HG03354 (cell line): ENCODE measurements around the gene SLC38A10.

Experiments
- ATAC-seq: cut with Tn5 transposase; IDR thresholded peaks from one replicate; pipeline ENCODE4 v1.9.1; 2021; ENCODE audit warnings: mild to moderate bottlenecking; ENCODE audit not compliant: unreplicated experiment, poor library complexity, severe bottlenecking

SLC38A10 gene

DNA sequence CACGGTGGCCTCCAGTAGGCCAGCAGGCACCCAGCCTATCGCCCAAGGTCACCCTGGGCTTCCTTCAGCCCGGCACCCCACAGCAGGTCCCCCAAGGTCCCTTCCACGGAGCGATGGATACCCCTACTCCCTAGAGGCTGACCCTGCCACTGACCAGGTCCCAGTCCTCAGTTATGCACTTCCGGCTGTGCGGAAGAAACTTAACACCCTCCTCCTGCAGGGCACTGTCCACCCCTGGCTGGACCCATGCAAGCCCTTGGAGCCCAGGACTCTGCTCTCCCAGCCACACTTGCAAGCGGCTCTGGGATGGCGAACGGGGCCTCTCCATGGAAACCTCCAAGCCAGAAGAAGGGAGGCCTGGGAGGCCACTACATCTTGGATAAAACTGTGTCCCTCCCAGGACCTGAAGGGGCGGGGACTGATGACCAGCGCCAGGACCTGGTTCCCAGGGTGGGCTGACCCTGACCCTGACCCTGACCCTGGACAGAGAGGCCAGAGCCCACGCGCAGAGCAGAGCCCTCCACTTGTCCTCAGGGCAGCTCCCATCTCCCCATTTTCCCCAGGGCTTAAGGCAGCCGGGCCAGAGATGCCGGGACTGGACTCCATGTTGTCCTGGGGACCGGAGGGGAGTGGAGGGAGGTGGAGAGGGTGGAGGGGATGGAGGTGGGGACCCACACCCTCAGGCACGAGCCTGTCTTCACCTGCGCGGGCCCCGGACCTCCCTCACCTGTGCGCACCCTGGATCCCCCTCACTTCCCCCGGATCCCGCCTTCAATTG, 73.1 kb downstream of the SLC38A10 start:
- no peak for ATAC-seq

DNA sequence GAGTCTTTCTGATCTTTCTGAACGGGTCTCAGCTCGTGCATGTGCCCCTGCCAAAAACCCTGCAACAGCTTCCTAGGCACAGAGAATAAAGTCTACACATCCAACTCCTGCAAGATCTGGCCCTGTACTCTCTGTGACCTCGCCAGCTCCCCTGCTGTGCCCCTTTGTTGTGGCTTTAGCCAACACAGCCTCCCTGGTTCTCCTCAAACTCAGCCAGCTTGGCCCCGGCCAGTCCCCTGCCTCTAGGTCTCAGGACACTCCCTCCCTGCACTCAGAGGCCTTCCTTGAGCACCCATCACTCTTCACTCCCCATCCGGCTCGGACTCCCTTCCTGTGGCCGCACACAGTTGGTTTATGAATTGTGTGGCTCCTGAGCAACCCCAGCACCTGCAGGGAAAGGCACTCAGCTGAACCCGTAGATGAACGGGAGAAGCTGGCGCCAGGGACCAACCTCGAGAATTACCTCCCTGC, 73.7 kb downstream of the SLC38A10 start:
- ATAC-seq, result no peak

DNA sequence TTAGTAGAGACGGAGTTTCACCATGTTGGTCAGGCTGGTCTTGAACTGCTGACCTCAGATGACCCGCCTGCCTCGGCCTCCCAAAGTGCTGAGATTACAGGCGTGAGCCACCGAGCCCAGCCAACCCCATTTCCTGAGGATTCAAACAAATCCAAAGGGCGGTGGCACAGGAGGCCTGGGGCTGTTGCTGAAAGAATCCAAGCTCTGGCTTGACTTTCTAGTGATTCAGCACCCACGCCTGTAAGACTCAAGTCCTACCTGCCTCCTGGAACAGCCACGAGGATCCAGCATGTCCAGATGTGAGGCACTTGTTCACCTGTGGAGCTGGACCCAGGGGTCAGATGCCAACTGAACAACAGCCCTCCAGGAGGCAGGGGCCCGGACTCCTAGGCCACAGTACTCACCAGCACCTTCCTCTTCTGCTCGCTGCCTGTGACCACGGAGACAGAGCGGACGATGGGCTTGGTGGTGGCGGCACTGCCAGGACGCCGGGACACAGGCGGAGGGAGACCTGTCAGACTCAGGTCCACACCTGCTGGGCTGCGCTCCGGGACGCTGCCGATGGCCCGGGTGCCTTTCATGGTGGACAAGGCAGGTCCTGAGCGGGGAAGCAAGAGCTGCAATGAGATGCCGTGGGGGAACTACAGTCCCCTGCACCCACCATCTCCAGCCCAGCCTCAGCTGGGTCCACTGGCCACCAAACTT, 75.5 kb downstream of the SLC38A10 start:
- ATAC-seq, result no peak

DNA sequence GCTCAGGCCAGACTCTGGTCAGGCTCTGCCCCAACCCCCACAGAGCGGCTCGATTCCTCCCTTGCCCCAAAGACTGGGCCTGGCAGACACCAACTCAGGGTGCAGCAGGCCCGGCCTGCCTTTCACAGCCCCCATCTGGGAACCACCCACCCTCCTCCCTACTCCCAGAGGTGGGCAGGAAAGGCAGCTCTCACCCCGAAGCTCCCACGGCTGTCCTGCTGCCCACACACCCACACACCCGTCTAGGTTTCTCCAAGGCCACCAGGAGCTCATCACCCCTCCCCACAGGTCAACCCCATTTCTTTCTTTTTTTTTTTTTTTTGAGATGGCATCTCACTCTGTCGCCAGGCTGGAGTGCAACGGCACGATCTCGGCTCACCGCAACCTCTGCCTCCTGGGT, 76.1 kb downstream of the SLC38A10 start:
- ATAC-seq, result no peak

DNA sequence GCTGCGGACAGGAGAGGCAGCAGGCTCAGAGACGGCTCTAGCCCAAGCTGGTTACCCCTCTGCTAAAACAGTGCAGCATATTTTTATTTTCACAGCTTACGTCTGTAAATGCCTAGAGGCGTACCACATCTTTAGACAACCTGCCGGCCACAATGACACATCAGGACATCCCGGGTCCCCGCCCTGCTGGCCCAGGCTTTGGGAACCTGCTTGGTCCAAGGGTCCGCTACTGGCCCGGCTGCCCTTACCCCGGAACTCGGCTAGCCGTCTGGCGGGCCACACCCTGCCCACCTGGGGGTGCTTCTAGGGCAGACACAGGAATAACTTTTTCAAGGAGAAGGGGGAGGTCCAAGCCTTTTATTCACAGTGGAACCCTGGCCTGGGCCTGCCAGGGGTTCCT, 76.6 kb downstream of the SLC38A10 start:
- ATAC-seq, result no peak

DNA sequence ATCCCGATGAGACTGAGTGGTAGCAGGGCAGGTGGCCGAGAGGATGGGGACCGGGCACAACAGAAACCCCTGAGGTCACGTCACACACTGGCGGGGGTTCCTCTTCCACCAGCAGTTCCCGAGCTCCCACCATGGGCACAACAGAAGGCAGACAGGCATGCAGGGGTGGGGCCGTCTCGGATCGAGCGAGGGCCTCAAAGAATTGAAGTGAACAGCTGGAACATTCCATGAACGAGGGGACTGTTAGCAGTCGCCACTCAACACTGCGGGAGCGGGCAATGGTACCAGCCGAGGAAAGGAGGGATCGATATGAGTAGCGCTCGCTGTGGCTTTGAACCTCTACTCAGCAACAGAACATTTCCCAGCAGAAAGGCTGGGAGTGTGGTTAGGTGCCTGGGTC, 77.6 kb downstream of the SLC38A10 start:
- ATAC-seq, result no peak

DNA sequence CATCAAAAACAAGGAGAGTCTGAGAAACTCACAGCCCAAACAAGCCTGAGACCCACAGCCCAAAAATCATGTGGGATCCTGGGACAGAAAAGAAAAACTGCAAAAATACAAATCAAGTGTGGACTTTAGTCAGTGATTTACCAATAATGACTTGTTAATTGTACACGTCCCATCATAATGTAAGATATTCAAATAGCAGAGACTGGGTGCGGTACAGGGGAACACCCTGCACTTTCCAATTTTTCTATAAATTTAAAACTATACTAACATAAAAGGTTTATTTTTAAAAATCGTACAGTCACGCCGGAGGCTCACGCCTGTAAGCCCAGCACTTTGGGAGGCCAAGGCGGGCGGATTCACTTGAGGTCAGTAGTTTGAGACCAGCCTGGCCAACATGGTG, 81.1 kb downstream of the SLC38A10 start:
- no peak for ATAC-seq

DNA sequence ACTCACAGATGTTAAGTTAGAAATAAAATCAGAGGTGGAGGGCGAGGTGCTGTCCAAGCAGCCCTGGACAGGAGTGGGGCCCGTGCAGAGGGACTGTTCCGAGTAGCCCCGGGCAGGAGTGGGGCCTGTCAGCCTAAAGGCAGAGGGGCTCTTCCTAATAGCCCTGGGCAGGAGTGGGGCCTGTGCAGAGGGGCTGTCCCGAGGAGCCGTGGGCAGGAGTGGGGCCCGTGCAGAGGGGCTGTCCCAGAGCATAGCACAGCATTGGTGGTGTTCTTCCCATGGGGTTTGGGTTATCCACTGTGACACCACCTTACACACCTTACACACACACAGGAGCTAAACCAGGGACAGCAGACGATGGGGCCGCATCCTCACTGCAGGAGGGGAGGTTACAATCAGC, 82.7 kb downstream of the SLC38A10 start:
- no peak for ATAC-seq

DNA sequence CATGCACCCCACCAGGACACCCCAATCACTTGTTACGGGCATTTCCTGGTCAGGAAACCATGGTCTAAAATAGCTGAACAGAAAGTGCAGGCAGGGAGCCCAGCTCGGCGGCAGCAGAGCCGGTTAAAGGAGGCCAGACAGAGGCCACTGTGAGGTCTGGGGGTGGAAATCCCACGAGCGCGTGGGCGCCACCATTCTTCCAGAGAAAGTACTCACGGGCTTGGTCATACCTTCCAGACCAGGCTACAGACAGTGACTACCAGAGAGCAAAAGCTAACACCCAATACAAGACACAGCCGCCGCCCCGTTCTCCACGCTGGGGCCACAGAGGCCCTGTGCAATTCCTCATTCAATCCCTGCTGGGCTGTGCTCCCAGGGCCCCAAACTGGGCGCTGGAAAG, 84.2 kb downstream of the SLC38A10 start:
- ATAC-seq, result no peak

DNA sequence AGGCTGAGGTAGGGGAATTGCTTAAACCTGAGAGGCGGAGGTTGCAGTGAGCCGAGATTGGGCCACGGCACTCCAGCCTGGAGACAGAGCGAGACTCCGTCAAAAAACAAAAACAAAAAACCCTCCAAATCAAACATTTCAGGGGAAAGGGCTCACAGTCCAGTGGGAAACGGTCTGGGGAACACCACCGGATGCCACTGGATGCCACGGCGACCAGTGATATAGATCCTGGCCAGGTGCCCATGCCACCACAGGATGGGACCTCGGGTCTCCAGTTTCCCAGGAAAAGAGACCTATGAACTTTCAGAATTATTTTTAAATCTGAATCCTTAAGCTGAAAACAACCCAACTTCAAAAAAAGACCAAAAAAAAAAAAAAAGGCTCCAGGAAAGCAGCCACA, 84.6 kb downstream of the SLC38A10 start:
- ATAC-seq, result no peak

DNA sequence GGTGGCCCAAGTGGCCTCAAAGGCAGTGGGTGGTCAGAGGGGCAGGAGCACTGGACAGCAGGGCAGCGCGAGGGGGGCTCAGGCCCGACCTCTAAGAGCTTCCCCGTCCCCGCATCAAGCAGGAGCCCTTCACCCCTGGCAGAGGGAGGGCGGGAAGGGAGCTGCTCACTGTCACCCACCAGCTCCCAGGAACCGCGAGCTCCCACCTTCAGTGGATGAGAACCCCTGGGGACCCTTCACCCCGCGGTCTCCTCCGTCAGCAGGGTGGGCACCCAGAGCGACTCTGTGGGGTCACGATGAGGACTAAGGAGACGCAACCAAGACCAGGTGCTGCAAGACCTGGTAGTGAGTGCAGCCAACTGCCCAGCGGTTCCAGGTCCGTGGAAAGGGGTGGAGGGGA, 86.0 kb downstream of the SLC38A10 start:
- ATAC-seq, result no peak

DNA sequence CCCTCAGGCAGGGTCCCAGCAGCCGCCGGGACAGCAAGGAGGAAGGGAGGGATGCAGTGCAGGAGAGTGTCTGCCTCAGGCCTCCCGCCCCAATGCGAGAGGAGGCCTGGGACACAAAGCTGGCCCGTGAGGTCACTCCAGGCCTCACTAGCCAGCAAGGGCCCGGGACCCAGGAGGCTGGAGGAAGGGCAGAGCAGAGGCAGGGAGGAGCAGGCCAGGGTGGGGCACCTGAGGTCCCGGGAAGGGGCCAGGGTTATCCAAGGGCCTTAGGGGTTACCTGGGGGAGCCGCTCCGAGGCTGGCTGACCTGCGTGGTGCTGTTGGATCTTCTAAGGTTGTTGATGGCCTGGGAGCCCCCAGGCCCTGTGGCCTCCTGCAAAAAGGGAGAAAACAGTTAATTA, 86.5 kb downstream of the SLC38A10 start:
- no peak for ATAC-seq

DNA sequence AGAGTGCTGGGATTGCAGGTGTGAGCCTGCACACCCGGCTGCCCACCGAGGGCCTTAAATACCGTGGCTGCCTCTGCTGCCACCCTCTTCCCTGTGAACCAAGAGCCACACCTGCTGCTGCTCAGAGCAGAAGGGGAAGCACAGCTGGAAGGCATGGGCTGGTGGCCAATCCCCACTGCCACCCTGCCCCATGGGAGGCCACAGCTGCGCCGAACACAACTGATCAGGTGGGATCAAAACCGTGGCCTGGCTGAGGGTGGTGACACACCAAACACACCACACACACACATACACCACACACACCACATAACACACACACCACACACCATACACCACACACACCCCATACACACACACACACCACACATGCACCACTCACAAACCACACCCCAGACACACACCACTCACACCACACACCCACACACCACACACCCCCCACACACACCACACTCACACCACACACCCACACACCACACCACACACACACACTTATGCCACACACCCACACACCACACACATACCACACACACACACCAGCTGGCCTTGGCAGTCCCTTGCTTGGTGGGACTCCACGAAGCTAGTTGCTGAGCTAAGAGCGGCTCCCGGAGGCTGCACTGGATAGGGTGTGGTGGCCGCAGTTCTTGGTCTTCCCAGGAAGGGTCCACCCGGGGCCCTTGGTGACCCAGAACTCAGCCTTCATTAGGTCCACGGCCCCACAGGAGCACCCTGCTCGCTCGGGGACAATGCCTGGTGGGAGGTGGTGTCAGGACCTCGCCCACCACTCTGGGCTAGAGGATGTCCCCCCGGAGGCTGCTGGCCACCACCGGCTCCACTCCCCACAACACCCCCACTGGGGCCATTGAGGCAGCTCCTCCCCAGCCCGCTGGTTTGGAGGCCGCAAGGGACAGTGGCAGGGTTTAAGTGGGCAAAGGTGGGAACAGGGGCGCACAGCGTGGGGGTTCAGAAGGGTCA, 87.2 kb downstream of the SLC38A10 start:
- no peak for ATAC-seq

DNA sequence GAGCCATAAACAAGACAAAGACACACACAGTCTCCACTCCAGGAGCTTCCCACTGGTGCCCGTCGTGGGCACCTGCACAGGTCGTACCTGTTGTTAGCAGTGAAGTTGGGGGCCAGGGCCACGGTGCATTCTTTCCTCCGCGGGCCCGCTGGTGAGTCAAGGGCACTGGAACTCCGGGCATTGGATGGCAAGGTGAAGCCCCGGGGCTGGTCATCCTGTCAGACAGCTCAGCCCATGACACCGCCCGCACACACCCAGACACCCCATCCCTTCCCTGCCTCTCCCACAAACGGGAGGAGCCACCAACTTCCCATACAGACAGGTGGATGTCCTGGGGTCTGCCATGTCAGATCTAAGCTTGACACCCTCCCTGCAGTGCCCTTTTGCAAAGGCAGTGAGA, 88.5 kb downstream of the SLC38A10 start:
- no peak for ATAC-seq

DNA sequence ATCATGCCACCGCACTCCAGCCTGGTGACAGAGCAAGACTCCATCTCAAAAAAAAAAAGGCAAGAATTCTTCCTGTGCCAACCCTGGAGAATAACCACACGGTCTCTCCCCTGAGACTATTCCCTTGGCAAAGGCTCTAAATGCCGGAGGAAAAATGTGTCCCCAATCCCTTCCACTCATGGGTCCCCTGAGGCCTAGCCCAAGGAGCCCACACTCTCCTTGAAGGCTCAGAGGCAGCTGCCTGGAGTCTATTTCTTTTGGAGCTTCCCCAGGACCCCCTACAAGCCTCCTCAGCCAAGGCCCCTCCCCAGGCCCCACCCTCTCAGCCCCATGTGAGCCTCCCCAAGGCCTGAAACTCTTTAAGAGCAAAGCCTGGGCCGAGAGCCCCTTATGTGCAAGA, 88.9 kb downstream of the SLC38A10 start:
- no peak for ATAC-seq

DNA sequence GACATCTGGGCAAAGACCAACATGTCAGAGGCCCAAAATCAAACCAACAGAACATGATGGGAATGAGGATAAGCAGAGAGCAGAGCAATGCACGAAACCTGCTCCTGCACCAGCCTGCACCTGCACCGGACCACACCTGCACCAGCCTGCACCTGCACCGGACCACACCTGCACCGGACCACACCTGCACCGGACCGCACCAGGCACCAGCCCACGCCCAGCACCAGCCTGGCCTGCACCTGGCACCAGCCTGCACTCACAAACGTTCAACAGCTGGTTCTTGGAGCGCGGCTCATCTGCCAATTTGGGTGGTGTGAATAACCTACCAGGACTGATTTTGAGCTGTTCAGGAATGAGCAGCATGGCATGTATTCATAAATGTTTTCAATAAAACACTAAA, 90.5 kb downstream of the SLC38A10 start:
- no peak for ATAC-seq

DNA sequence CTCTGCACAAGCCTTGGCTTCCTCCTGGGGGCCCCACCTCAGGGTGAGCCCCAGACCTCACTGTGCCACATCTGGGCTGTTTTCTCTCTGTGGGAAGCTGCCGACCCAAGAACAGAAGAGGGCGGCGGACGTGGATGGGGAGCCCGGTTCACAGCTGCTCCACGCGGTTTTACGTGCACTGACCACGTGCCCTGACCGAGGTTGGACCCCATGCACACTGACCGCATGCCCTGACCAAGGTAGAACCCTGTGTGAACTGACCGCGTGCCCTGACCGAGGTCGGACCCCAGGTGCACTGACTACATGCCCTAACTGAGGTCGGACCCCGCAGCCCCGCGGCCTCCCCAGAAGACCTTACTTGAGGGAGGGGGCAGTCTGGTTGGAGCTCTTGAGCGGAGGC, 92.0 kb downstream of the SLC38A10 start:
- ATAC-seq, result no peak

DNA sequence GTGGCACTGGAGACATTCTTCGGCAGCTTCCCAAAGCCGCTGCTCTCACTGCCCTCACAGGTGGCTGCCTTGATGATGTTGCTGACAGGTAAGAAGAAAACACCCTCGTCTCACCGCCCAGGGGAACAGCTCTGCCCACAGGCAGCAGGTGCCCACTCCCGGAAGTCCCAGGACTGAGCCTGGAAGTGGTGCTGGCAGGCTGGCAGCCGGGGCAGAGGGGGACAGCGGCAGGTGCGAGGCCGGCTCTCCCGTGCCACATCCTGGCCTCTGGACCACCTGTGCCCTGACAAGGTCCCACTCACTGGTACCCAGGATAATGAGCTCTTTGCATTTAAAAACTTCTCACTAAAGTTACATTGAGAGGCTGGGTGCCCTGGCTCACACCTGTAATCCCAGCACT, 92.8 kb downstream of the SLC38A10 start:
- no peak for ATAC-seq

DNA sequence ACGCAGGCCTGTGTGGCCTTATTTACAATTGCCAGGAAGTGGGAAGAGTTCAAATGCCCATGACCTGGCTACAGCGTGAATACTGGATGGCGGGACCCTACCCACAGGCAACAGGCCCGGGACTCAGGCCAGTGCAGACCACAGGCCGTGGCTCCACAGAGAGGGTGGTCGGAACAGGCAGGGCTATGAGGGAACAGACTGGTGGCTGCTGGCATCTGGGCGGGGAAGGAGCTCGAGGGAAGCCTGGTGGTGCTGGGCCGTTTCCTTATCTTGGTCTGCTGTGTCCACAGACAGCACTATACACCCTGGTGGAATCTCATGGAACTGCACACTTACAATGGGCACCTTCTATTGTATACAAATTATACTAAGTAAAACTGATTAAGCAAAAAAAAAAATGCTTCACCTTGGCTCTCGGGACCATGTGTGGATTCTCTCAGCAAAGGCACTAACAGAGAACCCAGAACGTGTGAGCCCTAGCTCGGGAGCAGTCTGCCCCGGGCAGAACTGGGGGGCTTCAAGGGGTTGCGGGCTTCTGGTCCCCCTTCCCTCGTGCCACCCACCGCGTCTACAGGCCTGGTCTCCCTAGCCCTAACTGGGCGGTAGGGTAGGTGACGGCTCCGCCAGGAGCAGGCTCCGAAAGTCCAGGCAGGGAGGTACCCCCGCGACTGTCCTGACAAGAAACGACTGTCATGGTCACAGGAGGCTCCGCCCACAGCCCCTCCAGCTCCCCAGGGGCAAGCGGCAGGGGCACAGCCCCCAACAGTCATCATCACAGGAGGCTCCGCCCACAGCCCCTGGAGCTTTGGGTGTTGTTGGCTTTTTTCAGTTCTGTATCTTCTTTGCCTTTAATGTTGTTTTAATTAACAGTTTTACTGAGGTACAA, 94.2 kb downstream of the SLC38A10 start:
- ATAC-seq, result no peak
